T-helper 22 cell (primary cell): ENCODE measurements around the gene CTDNEP1.

ENCODE experiments used
- DNase-seq: peaks from one replicate; pipeline ENCODE4 v3.0.0-alpha.2; 2020; ENCODE audit warnings: low read depth

The CTDNEP1 gene

GRCh38 chr17:7279448-7279847 lies 27.9 kb upstream of the CTDNEP1 start:
- DNase-seq, result no peak

GRCh38 chr17:7266784-7267183 lies 15.2 kb upstream of the CTDNEP1 start:
- no peak for DNase-seq

- no peak for DNase-seq
Measured at GRCh38 chr17:7263801-7264078, 12.2 kb upstream of the CTDNEP1 start.

GRCh38 chr17:7262935-7263800 lies 11.6 kb upstream of the CTDNEP1 start:
- DNase-seq, result no peak

- DNase-seq, result no peak
Measured at GRCh38 chr17:7262192-7262934, 10.8 kb upstream of the CTDNEP1 start, which contains the start of gene CLDN7. Gene CLDN7, minus strand, starts transcription at chr17:7262478. Its CDS starts 435 bp downstream, at chr17:7262043.

- DNase-seq, result no peak
Measured at GRCh38 chr17:7261379-7262191, 10.1 kb upstream of the CTDNEP1 start.

- DNase-seq, result no peak
Measured at GRCh38 chr17:7260651-7261378, 9.3 kb upstream of the CTDNEP1 start.

GRCh38 chr17:7260151-7260550 lies 8.6 kb upstream of the CTDNEP1 start:
- DNase-seq, result no peak

- DNase-seq, result no peak
Measured at GRCh38 chr17:7259555-7259889, 8.0 kb upstream of the CTDNEP1 start.

GRCh38 chr17:7258731-7259554 lies 7.4 kb upstream of the CTDNEP1 start:
- DNase-seq, result no peak

- no peak for DNase-seq
Measured at GRCh38 chr17:7256766-7257456, 5.4 kb upstream of the CTDNEP1 start.

- DNase-seq, result no peak
Measured at GRCh38 chr17:7254511-7254910, 3.0 kb upstream of the CTDNEP1 start.

GRCh38 chr17:7253082-7253481 lies 1.5 kb upstream of the CTDNEP1 start:
- no peak for DNase-seq

- peak; percentile 77 for DNase-seq
Measured at GRCh38 chr17:7252176-7253043, 876 bp upstream of the CTDNEP1 start, which contains the start of gene ELP5. Gene ELP5, plus strand, starts transcription at chr17:7252215. Its CDS starts 336 bp downstream, at chr17:7252551.

GRCh38 chr17:7250695-7251627 lies 573 bp downstream of the CTDNEP1 start:
- no peak for DNase-seq

GRCh38 chr17:7249830-7250229 lies 1.7 kb downstream of the CTDNEP1 start:
- DNase-seq, result no peak

- DNase-seq, result no peak
Measured at GRCh38 chr17:7249214-7249613, 2.3 kb downstream of the CTDNEP1 start.

GRCh38 chr17:7248796-7249195 lies 2.7 kb downstream of the CTDNEP1 start:
- no peak for DNase-seq
